CD8-positive, alpha-beta memory T cell (primary cell): Measurements from ENCODE around the gene MAPK10. TPM values are rescaled to one million over a fixed set of nuclear protein-coding genes. Genes with fewer than 3 reads are reported as not detected.

Experiments
- CTCF ChIA-PET: fragments of 350-600 bp; sonication (Branson Sonifier 250); formaldehyde crosslinking; loops from one replicate; lab custom pipeline; 2021; ENCODE audit warnings: antibody characterized with exemption; lab: Charles Lee
- POLR2A ChIA-PET: fragments of 350-600 bp; sonication (Branson Sonifier 250); formaldehyde crosslinking; loops from one replicate; lab custom pipeline; 2021; ENCODE audit warnings: antibody characterized with exemption; lab: Charles Lee
- DNase-seq, 5 donors: peaks; one replicate each; pipeline versions ENCODE4 v3.0.0 to v3.0.0-alpha.2; 2020 to 2022; ENCODE audit warnings: mixed read lengths in 1 of 5
- H3K27ac ChIP-seq: one replicate; pipeline ENCODE4 v1.7.0; 2013; ENCODE audit warnings: low read depth, mild to moderate bottlenecking, low read length, moderate library complexity
- H3K27me3 ChIP-seq: 2 replicates; pipeline ENCODE4 v1.7.0; 2013; ENCODE audit warnings: low read length, mild to moderate bottlenecking; ENCODE audit not compliant: insufficient read depth, poor library complexity, severe bottlenecking
- H3K36me3 ChIP-seq: 2 replicates; pipeline ENCODE4 v1.7.0; 2013; ENCODE audit warnings: mild to moderate bottlenecking, low read length, moderate library complexity; ENCODE audit not compliant: insufficient read depth
- H3K4me1 ChIP-seq: 2 replicates; pipeline ENCODE4 v1.7.0; 2013; ENCODE audit warnings: mild to moderate bottlenecking, low read length, moderate library complexity; ENCODE audit not compliant: insufficient read depth
- H3K4me3 ChIP-seq: 2 replicates; pipeline ENCODE4 v1.7.0; 2013; ENCODE audit warnings: mild to moderate bottlenecking, low read length
- H3K9me3 ChIP-seq: 2 replicates; pipeline ENCODE4 v1.7.0; 2013; ENCODE audit warnings: mild to moderate bottlenecking, low read length
- H3K27ac Mint-ChIP-seq, 8 donors: one replicate each; pipeline ENCODE4 v1.8.0; 2020 to 2021; ENCODE audit warnings: mixed read lengths in 8 of 8, mild to moderate bottlenecking in 6 of 8, inconsistent platforms in 3 of 8, moderate library complexity in 3 of 8
- H3K27me3 Mint-ChIP-seq, 2 donors: one replicate each; pipeline ENCODE4 v1.8.0; 2020 to 2021; ENCODE audit warnings: mixed read lengths in 2 of 2, mild to moderate bottlenecking in 1 of 2, moderate library complexity in 1 of 2
- H3K36me3 Mint-ChIP-seq, 3 donors: one replicate each; pipeline ENCODE4 v1.8.0; 2020 to 2021; ENCODE audit warnings: mixed read lengths in 3 of 3, inconsistent platforms in 1 of 3, mild to moderate bottlenecking in 1 of 3
- H3K4me1 Mint-ChIP-seq, 3 donors: one replicate each; pipeline ENCODE4 v1.8.0; 2020 to 2021; ENCODE audit warnings: mixed read lengths in 3 of 3, inconsistent platforms in 1 of 3, mild to moderate bottlenecking in 1 of 3
- H3K4me3 Mint-ChIP-seq, 7 donors: one replicate each; pipeline ENCODE4 v1.8.0; 2020 to 2021; ENCODE audit warnings: mixed read lengths in 7 of 7, mild to moderate bottlenecking in 6 of 7, moderate library complexity in 4 of 7, inconsistent platforms in 2 of 7
- H3K9me3 Mint-ChIP-seq, 5 donors: one replicate each; pipeline ENCODE4 v1.8.0; 2020 to 2022; ENCODE audit warnings: mixed read lengths in 5 of 5, mild to moderate bottlenecking in 3 of 5, moderate library complexity in 2 of 5, inconsistent platforms in 1 of 5
- polyA plus RNA-seq: library from polyadenylated mRNA; unstranded; fragments of 300-500 nt; fragmentation: Illumina TruSeq; gene quantifications from one replicate; pipeline ENCODE4 v1.2.3, GENCODE V29; 2021
- total RNA-seq, 2 experiments: library from RNA; stranded (reverse); gene quantifications; one replicate each; pipeline ENCODE4 v1.2.3, GENCODE V29; 2021

The MAPK10 gene
- total and polyA plus RNA-seq, 3 experiments from 2014 or later: not detected

DNA sequence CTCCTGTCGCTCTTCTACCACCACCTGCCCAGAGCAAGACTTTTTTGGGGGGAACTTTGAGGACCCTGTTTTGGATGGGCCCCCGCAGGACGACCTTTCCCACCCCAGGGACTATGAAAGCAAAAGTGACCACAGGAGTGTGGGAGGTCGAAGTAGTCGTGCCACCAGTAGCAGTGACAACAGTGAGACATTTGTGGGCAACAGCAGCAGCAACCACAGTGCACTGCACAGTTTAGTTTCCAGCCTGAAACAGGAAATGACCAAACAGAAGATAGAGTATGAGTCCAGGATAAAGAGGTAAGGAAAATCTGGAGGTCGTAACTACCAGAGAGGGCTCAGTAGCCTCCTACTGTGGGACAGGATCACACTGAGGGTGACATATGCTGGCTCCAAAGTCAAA lies 364.5 kb downstream of the MAPK10 start:
- H3K4me3 ChIP-seq: no peak overlapping the region
- H3K36me3 Mint-ChIP-seq: no peaks in the 10 kb centered on the region
- H3K9me3 Mint-ChIP-seq: peaks cover 0 to 5% (median 0%) of the 10 kb centered on the region in 5 donors
- ChIA-PET CTCF (no interaction called here), POLR2A (no interaction called here)
- H3K9me3 ChIP-seq: no peaks in the 10 kb centered on the region
- H3K27me3 Mint-ChIP-seq: peaks cover 0 to 6% of the 10 kb centered on the region in 2 donors
- no peak overlapping the region for H3K27ac Mint-ChIP-seq
- no peak for DNase-seq
- H3K4me3 Mint-ChIP-seq: no peak overlapping the region
- H3K36me3 ChIP-seq: no peaks in the 10 kb centered on the region
- H3K4me1 ChIP-seq: no peaks in the 10 kb centered on the region
- H3K27me3 ChIP-seq: no peaks in the 10 kb centered on the region
- no peaks in the 10 kb centered on the region for H3K4me1 Mint-ChIP-seq
- no peak overlapping the region for H3K27ac ChIP-seq

DNA sequence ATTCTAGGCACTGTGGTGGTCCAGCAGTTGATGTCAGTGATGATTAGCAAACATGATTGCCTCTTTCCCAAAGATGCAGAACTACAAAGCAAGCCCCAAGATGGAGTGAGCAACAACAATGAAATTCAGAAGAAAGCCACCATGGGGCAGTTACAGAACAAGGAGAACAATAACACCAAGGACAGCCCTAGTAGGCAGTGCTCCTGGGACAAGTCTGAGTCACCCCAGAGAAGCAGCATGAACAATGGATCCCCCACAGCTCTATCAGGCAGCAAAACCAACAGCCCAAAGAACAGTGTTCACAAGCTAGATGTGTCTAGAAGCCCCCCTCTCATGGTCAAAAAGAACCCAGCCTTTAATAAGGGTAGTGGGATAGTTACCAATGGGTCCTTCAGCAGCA lies 365.3 kb downstream of the MAPK10 start:
- ChIA-PET CTCF (no interaction called here), POLR2A (no interaction called here)
- no peak for DNase-seq
- Mint-ChIP-seq H3K27ac (no peak overlapping the region), H3K9me3 (peaks cover 0 to 5% (median 0%) of the 10 kb centered on the region in 5 donors), H3K4me1 (no peaks in the 10 kb centered on the region), H3K27me3 (peaks cover 0 to 6% of the 10 kb centered on the region in 2 donors), H3K4me3 (no peak overlapping the region), H3K36me3 (no peaks in the 10 kb centered on the region)
- Histone ChIP-seq H3K36me3 (no peaks in the 10 kb centered on the region), H3K27ac (no peak overlapping the region), H3K4me3 (no peak overlapping the region), H3K4me1 (no peaks in the 10 kb centered on the region), H3K9me3 (no peaks in the 10 kb centered on the region), H3K27me3 (no peaks in the 10 kb centered on the region)

DNA sequence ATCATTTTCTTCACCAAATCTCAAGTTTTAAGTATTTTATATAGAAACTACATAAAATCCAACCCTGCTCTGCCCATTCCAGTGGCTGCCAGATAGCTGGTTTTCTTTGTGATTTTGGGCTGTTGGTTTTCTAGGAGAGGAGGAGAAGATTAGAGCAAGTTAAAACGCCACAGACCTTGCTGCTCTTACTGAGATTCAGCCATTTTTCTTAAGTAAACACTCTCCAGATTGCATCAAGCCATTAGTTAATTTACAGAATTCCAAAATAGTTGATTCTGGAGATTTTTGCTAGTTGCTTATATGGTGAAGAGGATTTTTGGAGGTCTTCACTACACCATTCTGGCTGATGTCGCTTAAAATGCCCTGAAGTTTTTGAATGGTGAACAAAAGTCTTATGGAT lies 366.2 kb downstream of the MAPK10 start:
- Mint-ChIP-seq H3K4me3 (no peak overlapping the region), H3K9me3 (peaks cover 0 to 7% (median 0%) of the 10 kb centered on the region in 5 donors), H3K4me1 (no peaks in the 10 kb centered on the region), H3K36me3 (no peaks in the 10 kb centered on the region), H3K27ac (no peak overlapping the region), H3K27me3 (peaks cover 0 to 6% of the 10 kb centered on the region in 2 donors)
- H3K4me1 ChIP-seq: no peaks in the 10 kb centered on the region
- H3K9me3 ChIP-seq: no peaks in the 10 kb centered on the region
- CTCF ChIA-PET: no interaction called here
- H3K4me3 ChIP-seq: no peak overlapping the region
- H3K27ac ChIP-seq: no peak overlapping the region
- DNase-seq: no peak
- no peaks in the 10 kb centered on the region for H3K36me3 ChIP-seq
- H3K27me3 ChIP-seq: no peaks in the 10 kb centered on the region
- POLR2A ChIA-PET: no interaction called here

DNA sequence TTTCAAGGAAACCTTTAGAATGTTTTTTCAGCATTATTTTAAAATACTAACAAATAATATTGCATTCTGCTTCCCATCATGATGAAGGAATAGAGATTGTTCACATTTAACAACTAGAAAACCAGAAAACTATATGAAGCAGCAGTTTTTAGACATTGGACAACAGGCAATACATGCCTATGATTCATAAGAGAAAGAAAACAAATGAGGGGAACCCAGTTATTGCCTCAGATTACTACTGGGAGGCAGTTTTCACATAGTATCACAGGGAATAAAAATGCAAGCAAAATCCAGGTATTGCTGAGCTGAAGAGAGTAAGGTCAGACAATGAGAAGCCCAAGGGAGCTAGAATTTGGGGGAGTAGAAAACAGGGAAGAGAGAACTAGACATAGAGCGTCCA lies 373.6 kb downstream of the MAPK10 start:
- ChIA-PET POLR2A (no interaction called here), CTCF (no interaction called here)
- no peak overlapping the region for H3K27ac ChIP-seq
- DNase-seq: no peak
- no peak overlapping the region for H3K4me3 ChIP-seq
- no peak overlapping the region for H3K27ac Mint-ChIP-seq
- no peaks in the 10 kb centered on the region for H3K4me1 ChIP-seq
- H3K4me1 Mint-ChIP-seq: no peaks in the 10 kb centered on the region
- H3K36me3 Mint-ChIP-seq: no peaks in the 10 kb centered on the region
- H3K27me3 ChIP-seq: no peaks in the 10 kb centered on the region
- peaks cover 0 to 10% (median 4%) of the 10 kb centered on the region in 5 donors for H3K9me3 Mint-ChIP-seq
- no peak overlapping the region for H3K4me3 Mint-ChIP-seq
- H3K9me3 ChIP-seq: no peaks in the 10 kb centered on the region
- H3K36me3 ChIP-seq: no peaks in the 10 kb centered on the region
- H3K27me3 Mint-ChIP-seq: no peaks in the 10 kb centered on the region

DNA sequence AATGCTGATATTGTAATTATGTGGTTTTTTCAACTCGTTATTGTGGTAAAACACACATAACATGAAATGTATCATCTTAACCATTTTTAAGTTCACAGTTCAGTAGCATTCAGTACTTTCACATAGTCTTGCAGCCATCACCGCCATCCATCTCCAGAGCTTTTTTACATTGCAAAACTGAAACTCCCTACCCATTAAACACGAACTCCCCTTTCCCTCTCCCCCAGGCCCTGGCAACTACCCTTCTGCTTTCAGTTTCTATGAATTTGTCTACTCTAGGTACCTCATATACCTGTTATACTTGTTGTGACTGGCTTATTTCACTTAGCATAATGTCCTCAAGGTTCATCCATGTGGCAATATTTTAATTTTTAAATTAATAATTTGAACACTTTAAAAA lies 380.6 kb downstream of the MAPK10 start:
- H3K36me3 ChIP-seq: no peaks in the 10 kb centered on the region
- H3K36me3 Mint-ChIP-seq: no peaks in the 10 kb centered on the region
- H3K27ac Mint-ChIP-seq: no peak overlapping the region

DNA sequence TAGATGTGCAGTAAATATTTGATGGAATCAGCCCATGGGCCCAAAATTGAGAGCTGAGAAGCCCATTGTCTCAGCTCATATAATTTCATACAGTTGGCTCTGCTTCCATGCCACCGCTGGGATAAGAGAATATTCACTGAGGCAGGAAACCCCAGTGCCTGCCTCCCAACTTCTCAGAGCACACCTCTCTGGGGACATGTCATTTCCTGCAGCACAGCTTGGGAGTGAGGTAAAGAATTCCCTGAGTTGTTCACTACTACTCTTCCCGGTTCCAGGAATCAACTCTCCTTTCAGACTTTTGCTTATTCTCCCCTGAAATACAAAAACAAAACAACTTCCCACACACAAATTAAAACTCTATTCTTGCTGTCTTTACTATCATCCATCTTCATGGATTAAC lies 389.3 kb downstream of the MAPK10 start:
- Mint-ChIP-seq H3K9me3 (peaks cover 0 to 3% (median 0%) of the 10 kb centered on the region in 5 donors), H3K27me3 (no peaks in the 10 kb centered on the region), H3K27ac (no peak overlapping the region), H3K4me3 (no peak overlapping the region), H3K36me3 (no peaks in the 10 kb centered on the region), H3K4me1 (no peaks in the 10 kb centered on the region)
- H3K27ac ChIP-seq: no peak overlapping the region
- H3K4me1 ChIP-seq: no peaks in the 10 kb centered on the region
- ChIA-PET CTCF (no interaction called here), POLR2A (no interaction called here)
- DNase-seq: no peak
- no peaks in the 10 kb centered on the region for H3K9me3 ChIP-seq
- H3K27me3 ChIP-seq: no peaks in the 10 kb centered on the region
- no peak overlapping the region for H3K4me3 ChIP-seq
- H3K36me3 ChIP-seq: no peaks in the 10 kb centered on the region

More for the DNA sequence above, 380.6 kb downstream of the MAPK10 start:
- no peak overlapping the region for H3K4me3 ChIP-seq
- no peaks in the 10 kb centered on the region for H3K4me1 ChIP-seq
- Mint-ChIP-seq H3K27me3 (no peaks in the 10 kb centered on the region), H3K4me3 (no peak overlapping the region), H3K9me3 (peaks cover 0 to 10% (median 4%) of the 10 kb centered on the region in 5 donors), H3K4me1 (no peaks in the 10 kb centered on the region)
- H3K27ac ChIP-seq: no peak overlapping the region
- no peak for DNase-seq
- CTCF ChIA-PET: no interaction called here
- H3K9me3 ChIP-seq: no peaks in the 10 kb centered on the region
- POLR2A ChIA-PET: no interaction called here
- no peaks in the 10 kb centered on the region for H3K27me3 ChIP-seq

DNA sequence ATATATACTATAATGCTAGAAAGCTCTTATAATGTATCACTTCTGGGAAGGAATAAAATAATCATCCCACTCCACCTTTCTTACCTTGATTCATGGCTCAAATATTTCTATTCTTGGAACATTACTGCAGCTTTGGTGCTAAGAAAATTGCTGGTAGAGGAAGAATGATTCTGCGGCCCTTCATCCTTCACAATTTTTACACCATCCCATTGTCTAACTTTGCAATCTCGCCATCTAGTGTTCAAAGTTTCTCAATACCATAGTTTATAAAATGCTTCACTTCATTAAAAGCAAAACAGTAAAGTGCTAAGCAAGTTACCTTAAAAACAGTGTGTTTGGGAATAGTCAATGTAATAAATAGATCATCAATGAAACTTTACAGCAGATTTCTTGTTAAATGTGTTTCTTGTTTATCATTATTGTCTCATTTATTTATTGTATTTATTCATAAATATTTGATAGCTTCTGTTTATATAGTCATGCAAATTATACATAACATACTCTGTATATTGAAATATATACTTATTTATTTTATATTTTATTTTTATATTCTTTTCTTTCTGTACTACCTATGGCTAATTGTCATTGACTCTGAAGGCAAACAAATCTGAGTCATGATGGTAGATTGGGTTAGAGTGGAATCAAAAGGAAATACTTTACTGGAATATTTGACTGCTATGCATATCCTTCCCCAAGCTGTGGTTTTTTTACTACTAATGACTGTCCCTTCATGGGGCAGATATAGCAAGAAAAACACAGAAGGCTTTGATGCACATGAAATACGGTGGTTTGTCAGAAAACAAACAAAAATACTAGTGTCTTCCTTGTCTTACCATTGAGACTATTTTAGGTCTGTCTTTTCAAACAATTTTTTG lies 390.7 kb downstream of the MAPK10 start:
- Histone ChIP-seq H3K27ac (no peak overlapping the region), H3K4me3 (no peak overlapping the region), H3K27me3 (no peaks in the 10 kb centered on the region), H3K9me3 (no peaks in the 10 kb centered on the region), H3K4me1 (no peaks in the 10 kb centered on the region), H3K36me3 (no peaks in the 10 kb centered on the region)
- no peak overlapping the region for H3K27ac Mint-ChIP-seq
- H3K9me3 Mint-ChIP-seq: peaks cover 0 to 3% (median 0%) of the 10 kb centered on the region in 5 donors
- no peaks in the 10 kb centered on the region for H3K36me3 Mint-ChIP-seq
- CTCF ChIA-PET: no interaction called here
- no peak for DNase-seq
- no peaks in the 10 kb centered on the region for H3K27me3 Mint-ChIP-seq
- POLR2A ChIA-PET: no interaction called here
- H3K4me1 Mint-ChIP-seq: no peaks in the 10 kb centered on the region
- no peak overlapping the region for H3K4me3 Mint-ChIP-seq

DNA sequence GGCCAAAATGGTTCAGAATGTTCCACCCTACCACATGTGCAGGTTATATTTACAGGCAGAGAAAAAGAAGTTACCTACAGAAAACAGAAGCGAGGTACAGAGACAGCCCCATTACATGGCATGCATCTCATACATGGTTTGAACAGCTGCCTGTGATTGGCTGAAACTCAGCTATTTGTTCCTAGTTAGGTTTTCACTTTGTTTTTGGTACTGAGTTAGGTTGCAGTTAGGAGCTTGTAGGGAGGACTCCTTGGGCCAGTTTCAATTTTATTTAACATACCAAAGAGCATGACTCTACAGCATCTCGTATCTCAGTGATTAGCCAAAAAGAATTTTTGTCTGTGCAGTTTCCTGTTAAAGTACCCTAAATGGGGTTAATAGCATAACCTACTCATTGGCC lies 392.0 kb downstream of the MAPK10 start:
- DNase-seq: no peak
- Mint-ChIP-seq H3K36me3 (no peaks in the 10 kb centered on the region), H3K4me1 (no peaks in the 10 kb centered on the region), H3K4me3 (no peak overlapping the region), H3K27me3 (no peaks in the 10 kb centered on the region), H3K27ac (no peak overlapping the region), H3K9me3 (peaks cover 0 to 3% (median 0%) of the 10 kb centered on the region in 5 donors)
- H3K4me3 ChIP-seq: no peak overlapping the region
- POLR2A ChIA-PET: no interaction called here
- CTCF ChIA-PET: no interaction called here
- H3K4me1 ChIP-seq: no peaks in the 10 kb centered on the region
- H3K27ac ChIP-seq: no peak overlapping the region
- no peaks in the 10 kb centered on the region for H3K27me3 ChIP-seq
- H3K36me3 ChIP-seq: no peaks in the 10 kb centered on the region
- no peaks in the 10 kb centered on the region for H3K9me3 ChIP-seq
